ENCODE data around the gene FMOD. TPM values are rescaled to one million over a fixed set of nuclear protein-coding genes. Genes with fewer than 3 reads are reported as not detected.

Gene FMOD
- total RNA-seq, 1 donor from 2014 or later = 0.47 TPM

GRCh38 chr1:203322500-203323179 is 28.3 kb downstream of the FMOD start:
- no peak for DNase-seq (ENCODE audit: low spot score)
- H3K36me3 Mint-ChIP-seq (ENCODE audit: low read depth) = no peaks in the 10 kb centered on the region
- no peak overlapping the region for H3K27ac Mint-ChIP-seq (ENCODE audit: unreplicated experiment)
- peaks cover 9% of the 10 kb centered on the region for H3K27me3 Mint-ChIP-seq (ENCODE audit: low read depth)
- no peaks in the 10 kb centered on the region for H3K9me3 Mint-ChIP-seq (ENCODE audit: low read depth)
- no peak overlapping the region for H3K4me3 Mint-ChIP-seq (ENCODE audit: unreplicated experiment)
- H3K4me1 Mint-ChIP-seq (ENCODE audit: low read depth) = peaks cover 43% of the 10 kb centered on the region
- no peak for TF ChIP-seq CTCF (IDR thresholded peaks at IDR 0.05)

- H3K27ac Mint-ChIP-seq (ENCODE audit: unreplicated experiment) = no peak overlapping the region
Observed at GRCh38 chr1:203321273-203322052, 29.5 kb downstream of the FMOD start.

GRCh38 chr1:203320591-203321272 is 30.2 kb downstream of the FMOD start:
- peaks cover 9% of the 10 kb centered on the region for H3K27me3 Mint-ChIP-seq (ENCODE audit: low read depth)
- no peak for DNase-seq (ENCODE audit: low spot score)
- no peak overlapping the region for H3K4me3 Mint-ChIP-seq (ENCODE audit: unreplicated experiment)
- H3K36me3 Mint-ChIP-seq (ENCODE audit: low read depth) = no peaks in the 10 kb centered on the region
- H3K9me3 Mint-ChIP-seq (ENCODE audit: low read depth) = no peaks in the 10 kb centered on the region
- peaks cover 42% of the 10 kb centered on the region for H3K4me1 Mint-ChIP-seq (ENCODE audit: low read depth)
- no peak overlapping the region for H3K27ac Mint-ChIP-seq (ENCODE audit: unreplicated experiment)
- TF ChIP-seq CTCF (IDR thresholded peaks at IDR 0.05) = no peak

More at GRCh38 chr1:203321273-203322052, 29.5 kb downstream of the FMOD start:
- no peak for DNase-seq (ENCODE audit: low spot score)
- Mint-ChIP-seq H3K27me3 (ENCODE audit: low read depth) (peaks cover 9% of the 10 kb centered on the region), H3K36me3 (ENCODE audit: low read depth) (no peaks in the 10 kb centered on the region), H3K9me3 (ENCODE audit: low read depth) (no peaks in the 10 kb centered on the region), H3K4me1 (ENCODE audit: low read depth) (peaks cover 43% of the 10 kb centered on the region), H3K4me3 (ENCODE audit: unreplicated experiment) (no peak overlapping the region)
- no peak for TF ChIP-seq CTCF (IDR thresholded peaks at IDR 0.05)

- Mint-ChIP-seq H3K27me3 (ENCODE audit: low read depth) (peaks cover 9% of the 10 kb centered on the region), H3K36me3 (ENCODE audit: low read depth) (peaks cover 2% of the 10 kb centered on the region), H3K4me3 (ENCODE audit: unreplicated experiment) (no peak overlapping the region), H3K9me3 (ENCODE audit: low read depth) (no peaks in the 10 kb centered on the region), H3K27ac (ENCODE audit: unreplicated experiment) (no peak overlapping the region), H3K4me1 (ENCODE audit: low read depth) (peaks cover 26% of the 10 kb centered on the region)
- DNase-seq (ENCODE audit: low spot score) = no peak
- TF ChIP-seq CTCF (IDR thresholded peaks at IDR 0.05) = no peak
Observed at GRCh38 chr1:203318229-203318517, 32.7 kb downstream of the FMOD start.

GRCh38 chr1:203317429-203318228 is 33.3 kb downstream of the FMOD start:
- H3K4me1 Mint-ChIP-seq (ENCODE audit: low read depth) = peaks cover 20% of the 10 kb centered on the region
- DNase-seq (ENCODE audit: low spot score) = no peak
- H3K27ac Mint-ChIP-seq (ENCODE audit: unreplicated experiment) = no peak overlapping the region
- H3K27me3 Mint-ChIP-seq (ENCODE audit: low read depth) = peaks cover 9% of the 10 kb centered on the region
- H3K4me3 Mint-ChIP-seq (ENCODE audit: unreplicated experiment) = no peak overlapping the region
- H3K9me3 Mint-ChIP-seq (ENCODE audit: low read depth) = no peaks in the 10 kb centered on the region
- TF ChIP-seq CTCF (IDR thresholded peaks at IDR 0.05) = no peak
- peaks cover 2% of the 10 kb centered on the region for H3K36me3 Mint-ChIP-seq (ENCODE audit: low read depth)

All from chondrocyte (in vitro differentiated cells).